Measurements from ENCODE around the gene MIA2.
A peak's percentile ranks its signal among the peaks of the same experiment; 100 is the strongest.

MIA2 gene

GRCh38 chr14:39369029-39369428, 135.3 kb downstream of the MIA2 start:
- H3K9me3 ChIP-seq (ENCODE audit: severe bottlenecking) = peaks cover 8% of the 10 kb centered on the region
- H3K36me3 ChIP-seq (ENCODE audit: low read depth) = no peaks in the 10 kb centered on the region
- H3K4me3 ChIP-seq (ENCODE audit: severe bottlenecking) = no peak overlapping the region
- H3K4me1 ChIP-seq (ENCODE audit: insufficient read depth, poor library complexity, severe bottlenecking) = no peaks in the 10 kb centered on the region
- TF ChIP-seq, protein P1, sequence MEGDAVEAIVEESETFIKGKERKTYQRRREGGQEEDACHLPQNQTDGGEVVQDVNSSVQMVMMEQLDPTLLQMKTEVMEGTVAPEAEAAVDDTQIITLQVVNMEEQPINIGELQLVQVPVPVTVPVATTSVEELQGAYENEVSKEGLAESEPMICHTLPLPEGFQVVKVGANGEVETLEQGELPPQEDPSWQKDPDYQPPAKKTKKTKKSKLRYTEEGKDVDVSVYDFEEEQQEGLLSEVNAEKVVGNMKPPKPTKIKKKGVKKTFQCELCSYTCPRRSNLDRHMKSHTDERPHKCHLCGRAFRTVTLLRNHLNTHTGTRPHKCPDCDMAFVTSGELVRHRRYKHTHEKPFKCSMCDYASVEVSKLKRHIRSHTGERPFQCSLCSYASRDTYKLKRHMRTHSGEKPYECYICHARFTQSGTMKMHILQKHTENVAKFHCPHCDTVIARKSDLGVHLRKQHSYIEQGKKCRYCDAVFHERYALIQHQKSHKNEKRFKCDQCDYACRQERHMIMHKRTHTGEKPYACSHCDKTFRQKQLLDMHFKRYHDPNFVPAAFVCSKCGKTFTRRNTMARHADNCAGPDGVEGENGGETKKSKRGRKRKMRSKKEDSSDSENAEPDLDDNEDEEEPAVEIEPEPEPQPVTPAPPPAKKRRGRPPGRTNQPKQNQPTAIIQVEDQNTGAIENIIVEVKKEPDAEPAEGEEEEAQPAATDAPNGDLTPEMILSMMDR (IDR thresholded peaks at IDR 0.05; ENCODE audit: poor library complexity, severe bottlenecking) = no peak
- no peak overlapping the region for H3K27ac ChIP-seq (ENCODE audit: poor library complexity, severe bottlenecking)
- ATAC-seq (ENCODE audit: low read depth) (no peak), DNase-seq (ENCODE audit: low spot score) (no peak)
- H3K27me3 ChIP-seq (ENCODE audit: insufficient read depth, poor library complexity, severe bottlenecking) = no peaks in the 10 kb centered on the region

DNA sequence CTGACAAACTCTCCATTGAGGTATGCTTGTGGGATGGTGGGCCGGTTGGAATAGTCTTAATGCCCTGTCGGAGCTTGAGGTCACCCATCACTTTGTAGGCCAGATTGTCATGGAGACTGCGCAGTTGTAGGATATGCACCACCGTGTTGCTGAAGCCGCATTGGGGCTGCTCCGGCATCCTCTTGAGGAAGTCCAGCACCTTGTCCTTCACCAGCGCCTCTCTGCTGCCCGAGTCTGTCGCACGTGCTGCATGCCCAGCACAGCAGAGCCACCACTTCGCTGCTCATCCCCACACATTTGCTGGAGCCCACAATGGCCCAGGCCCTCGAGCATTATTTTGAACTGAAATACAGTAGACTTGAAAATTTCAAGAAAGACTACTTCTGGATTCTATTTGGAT, 136.7 kb downstream of the MIA2 start:
- Histone ChIP-seq H3K36me3 (ENCODE audit: low read depth) (no peaks in the 10 kb centered on the region), H3K9me3 (ENCODE audit: severe bottlenecking) (no peaks in the 10 kb centered on the region), H3K27me3 (ENCODE audit: insufficient read depth, poor library complexity, severe bottlenecking) (no peaks in the 10 kb centered on the region), H3K4me1 (ENCODE audit: insufficient read depth, poor library complexity, severe bottlenecking) (peaks cover 6% of the 10 kb centered on the region), H3K27ac (ENCODE audit: poor library complexity, severe bottlenecking) (no peak overlapping the region), H3K4me3 (ENCODE audit: severe bottlenecking) (no peak overlapping the region)
- no peak for ATAC-seq (ENCODE audit: low read depth)
- TF ChIP-seq, protein P1 (IDR thresholded peaks at IDR 0.05; ENCODE audit: poor library complexity, severe bottlenecking) = no peak
- no peak for DNase-seq (ENCODE audit: low spot score)

DNA sequence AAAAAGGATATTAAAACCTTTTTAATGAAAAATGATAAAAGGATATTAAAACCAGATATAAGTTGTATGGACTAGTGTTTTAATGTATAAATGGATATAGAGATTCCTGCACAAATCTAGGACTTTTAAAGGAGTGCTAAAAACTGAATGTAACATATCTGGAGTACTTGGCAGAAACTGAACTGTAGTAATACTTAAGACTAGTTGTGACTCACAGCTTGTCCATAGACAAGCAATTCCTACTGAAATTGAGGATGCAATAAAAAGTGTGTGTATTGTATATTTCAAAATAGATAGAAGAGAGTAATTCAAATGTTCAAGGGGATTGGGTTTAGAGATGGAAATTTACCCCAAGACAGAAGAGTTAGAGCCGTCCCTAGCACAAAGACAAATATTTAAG, 138.9 kb downstream of the MIA2 start:
- TF ChIP-seq, protein P1 (IDR thresholded peaks at IDR 0.05; ENCODE audit: poor library complexity, severe bottlenecking) = no peak
- no peak for DNase-seq (ENCODE audit: low spot score)
- Histone ChIP-seq H3K36me3 (ENCODE audit: low read depth) (no peaks in the 10 kb centered on the region), H3K9me3 (ENCODE audit: severe bottlenecking) (no peaks in the 10 kb centered on the region), H3K4me3 (ENCODE audit: severe bottlenecking) (no peak overlapping the region), H3K4me1 (ENCODE audit: insufficient read depth, poor library complexity, severe bottlenecking) (peaks cover 6% of the 10 kb centered on the region), H3K27me3 (ENCODE audit: insufficient read depth, poor library complexity, severe bottlenecking) (no peaks in the 10 kb centered on the region), H3K27ac (ENCODE audit: poor library complexity, severe bottlenecking) (no peak overlapping the region)
- ATAC-seq (ENCODE audit: low read depth) = no peak

DNA sequence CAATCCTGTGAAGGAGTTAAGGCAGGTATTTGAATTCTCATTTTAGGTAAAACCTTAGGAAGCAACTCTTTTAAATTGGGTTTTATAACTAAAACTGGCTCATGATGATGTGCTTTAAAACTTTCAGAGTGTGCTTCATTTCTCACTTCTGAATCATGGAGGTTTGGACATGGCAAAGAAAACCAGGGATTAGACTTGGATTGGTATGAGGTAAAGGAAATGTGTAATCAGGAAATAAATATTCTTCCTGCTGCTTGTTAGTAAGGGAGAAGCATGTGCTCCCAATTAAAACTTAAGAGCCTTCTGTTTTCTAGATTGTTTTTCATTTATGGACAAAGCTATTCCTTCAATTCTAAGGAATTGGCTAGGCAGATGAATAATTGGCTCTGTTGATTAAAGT, 141.1 kb downstream of the MIA2 start:
- peaks cover 8% of the 10 kb centered on the region for H3K4me1 ChIP-seq (ENCODE audit: insufficient read depth, poor library complexity, severe bottlenecking)
- TF ChIP-seq, protein P1 (IDR thresholded peaks at IDR 0.05; ENCODE audit: poor library complexity, severe bottlenecking) = no peak
- peak overlapping the region; percentile 11 for H3K27ac ChIP-seq (ENCODE audit: poor library complexity, severe bottlenecking)
- H3K4me3 ChIP-seq (ENCODE audit: severe bottlenecking) = no peak overlapping the region
- peak; percentile 55; the same call in 2 of the 3 replicates for ATAC-seq (ENCODE audit: low read depth)
- H3K9me3 ChIP-seq (ENCODE audit: severe bottlenecking) = no peaks in the 10 kb centered on the region
- DNase-seq (ENCODE audit: low spot score) = no peak
- H3K27me3 ChIP-seq (ENCODE audit: insufficient read depth, poor library complexity, severe bottlenecking) = no peaks in the 10 kb centered on the region
- no peaks in the 10 kb centered on the region for H3K36me3 ChIP-seq (ENCODE audit: low read depth)

DNA sequence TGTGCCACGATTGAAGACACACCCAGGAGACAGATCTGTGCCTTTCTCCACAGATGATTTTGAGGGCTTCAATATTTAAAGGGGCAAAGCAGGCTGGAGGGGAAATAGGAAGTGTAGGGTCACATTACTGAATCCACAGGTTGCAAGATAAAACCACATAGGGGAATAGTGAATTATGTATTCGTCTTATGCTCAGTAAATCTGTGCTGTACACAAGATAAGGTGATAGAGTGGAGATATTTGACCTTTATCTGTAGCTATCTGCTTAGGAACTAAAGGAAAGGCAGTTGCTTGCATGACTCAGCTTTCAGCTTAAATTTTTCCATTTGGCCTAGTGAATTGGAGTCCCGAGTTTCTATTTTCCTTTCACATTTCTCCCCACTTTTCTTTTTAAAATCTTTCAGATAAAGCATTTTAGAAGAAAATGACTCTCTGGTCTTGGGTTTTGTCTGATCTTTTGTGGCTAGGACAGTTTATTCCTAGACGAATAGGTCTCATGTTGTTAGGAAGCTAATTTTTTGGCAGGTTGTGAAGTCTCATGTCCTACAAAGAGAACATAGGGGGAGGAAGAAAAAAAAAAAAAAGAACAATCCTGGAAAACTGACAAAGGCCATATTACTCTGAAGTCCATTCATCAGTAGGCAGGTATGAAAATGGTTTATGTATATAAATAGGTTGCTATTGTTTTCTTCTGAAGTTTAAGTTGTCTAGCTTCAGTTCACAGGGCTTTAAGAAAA, 143.1 kb downstream of the MIA2 start:
- Histone ChIP-seq H3K27ac (ENCODE audit: poor library complexity, severe bottlenecking) (no peak overlapping the region), H3K4me3 (ENCODE audit: severe bottlenecking) (no peak overlapping the region), H3K9me3 (ENCODE audit: severe bottlenecking) (no peaks in the 10 kb centered on the region), H3K27me3 (ENCODE audit: insufficient read depth, poor library complexity, severe bottlenecking) (no peaks in the 10 kb centered on the region), H3K36me3 (ENCODE audit: low read depth) (no peaks in the 10 kb centered on the region), H3K4me1 (ENCODE audit: insufficient read depth, poor library complexity, severe bottlenecking) (peaks cover 8% of the 10 kb centered on the region)
- ATAC-seq (ENCODE audit: low read depth) = no peak
- no peak for DNase-seq (ENCODE audit: low spot score)
- TF ChIP-seq, protein P1 (IDR thresholded peaks at IDR 0.05; ENCODE audit: poor library complexity, severe bottlenecking) = no peak

Data from RWPE2 (cell line).